Activated naive CD4-positive, alpha-beta T cell treated with anti-CD3 and anti-CD28 coated beads, Interleukin-2, amount 10 ng/mL, durations not matched to agents 7 days and 5 days (primary cell): ENCODE results near the gene IL17REL.

Experiments used
- CTCF ChIA-PET: fragments of 350-600 bp; sonication (Branson Sonifier 250); formaldehyde crosslinking; loops from one replicate; lab custom pipeline; 2021; ENCODE audit warnings: antibody characterized with exemption; lab: Charles Lee
- DNase-seq: peaks from one replicate; pipeline ENCODE4 v3.0.0-alpha.2; 2020
- H3K27ac Mint-ChIP-seq: one replicate; pipeline ENCODE4 v1.8.0; 2021; ENCODE audit warnings: mild to moderate bottlenecking, moderate library complexity, mixed read lengths
- H3K27me3 Mint-ChIP-seq: one replicate; pipeline ENCODE4 v1.8.0; 2021; ENCODE audit warnings: mild to moderate bottlenecking, mixed read lengths
- H3K36me3 Mint-ChIP-seq: one replicate; pipeline ENCODE4 v1.8.0; 2021; ENCODE audit warnings: mixed read lengths
- H3K4me1 Mint-ChIP-seq: one replicate; pipeline ENCODE4 v1.8.0; 2021; ENCODE audit warnings: mixed read lengths
- H3K4me3 Mint-ChIP-seq: one replicate; pipeline ENCODE4 v1.8.0; 2021; ENCODE audit warnings: mild to moderate bottlenecking, moderate library complexity, mixed read lengths
- H3K9me3 Mint-ChIP-seq: one replicate; pipeline ENCODE4 v1.8.0; 2021; ENCODE audit warnings: mixed read lengths

The IL17REL gene

DNA sequence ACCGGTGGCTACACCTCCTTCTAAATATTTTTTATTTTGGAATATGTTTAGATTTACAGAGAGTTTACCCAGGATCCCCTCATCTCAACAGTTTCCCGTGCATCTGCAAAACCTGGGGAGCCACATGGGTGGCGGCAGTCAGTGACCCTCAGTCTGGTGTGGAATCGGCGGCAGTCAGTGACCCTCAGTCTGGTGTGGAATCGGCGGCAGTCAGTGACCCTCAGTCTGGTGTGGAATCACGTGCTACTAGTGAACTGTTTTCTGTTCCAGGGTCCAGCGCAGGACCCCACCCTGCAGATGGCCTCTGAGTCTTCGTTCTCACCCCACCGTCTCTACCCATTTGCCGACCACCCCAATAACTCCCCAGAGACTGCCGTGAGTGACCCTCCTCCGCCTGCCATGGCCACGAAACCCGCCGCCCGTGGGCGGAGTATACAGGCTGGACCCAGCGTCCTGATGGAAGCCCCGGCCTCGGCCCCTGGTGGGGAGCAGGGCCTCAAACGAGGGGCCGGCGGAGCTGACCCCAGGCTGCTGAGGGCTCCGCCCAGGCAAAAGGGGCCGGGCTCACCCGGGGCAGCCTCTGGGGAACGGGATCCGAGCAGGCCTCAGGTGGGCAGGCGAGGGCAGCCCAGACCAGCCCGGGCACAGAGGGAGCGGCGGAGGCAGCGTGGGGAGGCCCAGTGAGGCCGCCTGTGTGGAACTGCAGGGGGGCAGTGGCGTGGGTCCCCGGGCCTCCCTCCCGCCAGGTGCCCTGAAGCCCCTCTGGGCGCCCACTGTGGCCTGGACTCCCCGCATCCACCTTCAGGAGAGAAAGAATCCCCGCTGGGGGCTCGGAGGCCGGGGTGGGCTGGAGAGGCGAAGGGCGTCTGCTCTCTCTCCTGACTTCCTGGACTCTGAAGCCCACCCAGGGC lies 2.5 kb downstream of the IL17REL start:
- Mint-ChIP-seq H3K27me3 (peaks cover 67% of the 10 kb centered on the region), H3K9me3 (no peaks in the 10 kb centered on the region), H3K4me3 (no peak overlapping the region), H3K4me1 (peaks cover 10% of the 10 kb centered on the region), H3K27ac (no peak overlapping the region), H3K36me3 (no peaks in the 10 kb centered on the region)
- DNase-seq: no peak
- CTCF ChIA-PET: interaction anchor here (0.6 kb wide), 1 partner anchor 57 kb away, joined by 4 read pairs; no protein-coding TSS in a partner anchor

- H3K4me1 Mint-ChIP-seq: peaks cover 10% of the 10 kb centered on the region
- no peak overlapping the region for H3K27ac Mint-ChIP-seq
- no peak overlapping the region for H3K4me3 Mint-ChIP-seq
- H3K36me3 Mint-ChIP-seq: no peaks in the 10 kb centered on the region
- peaks cover 63% of the 10 kb centered on the region for H3K27me3 Mint-ChIP-seq
- CTCF ChIA-PET: no interaction called here
- no peaks in the 10 kb centered on the region for H3K9me3 Mint-ChIP-seq
- no peak for DNase-seq
Observed at GRCh38 chr22:50009251-50009650, 3.3 kb downstream of the IL17REL start.

- no peaks in the 10 kb centered on the region for H3K36me3 Mint-ChIP-seq
- no peaks in the 10 kb centered on the region for H3K9me3 Mint-ChIP-seq
- no peak overlapping the region for H3K4me3 Mint-ChIP-seq
- no peak for DNase-seq
- peaks cover 10% of the 10 kb centered on the region for H3K4me1 Mint-ChIP-seq
- no peak overlapping the region for H3K27ac Mint-ChIP-seq
- H3K27me3 Mint-ChIP-seq: peaks cover 55% of the 10 kb centered on the region
- CTCF ChIA-PET: no interaction called here
Observed at GRCh38 chr22:50008151-50009040, 4.2 kb downstream of the IL17REL start.

DNA sequence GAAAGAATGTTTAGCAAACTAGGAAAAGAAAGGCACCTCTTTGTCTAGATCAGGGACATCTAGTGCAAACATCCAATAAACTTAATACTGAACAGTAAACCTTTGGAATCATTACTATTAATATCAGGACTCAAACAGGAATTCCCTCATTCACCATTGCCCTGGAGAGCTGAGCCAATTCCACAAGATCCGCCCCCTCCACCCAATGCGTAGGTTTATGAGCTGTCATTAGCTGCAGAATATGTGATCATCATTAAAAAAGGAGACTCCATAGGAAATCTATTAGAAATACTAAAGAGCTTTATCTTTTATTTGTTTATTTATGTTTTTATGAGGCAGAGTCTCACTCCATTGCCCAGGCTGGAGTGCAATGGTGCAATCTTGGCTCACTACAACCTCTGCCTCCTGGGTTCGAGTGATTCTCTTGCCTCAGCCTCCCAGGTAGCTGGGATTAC lies 5.5 kb downstream of the IL17REL start:
- CTCF ChIA-PET: no interaction called here
- no peak overlapping the region for H3K27ac Mint-ChIP-seq
- no peaks in the 10 kb centered on the region for H3K36me3 Mint-ChIP-seq
- H3K4me3 Mint-ChIP-seq: no peak overlapping the region
- H3K9me3 Mint-ChIP-seq: no peaks in the 10 kb centered on the region
- peaks cover 10% of the 10 kb centered on the region for H3K4me1 Mint-ChIP-seq
- no peak for DNase-seq
- H3K27me3 Mint-ChIP-seq: peaks cover 50% of the 10 kb centered on the region

DNA sequence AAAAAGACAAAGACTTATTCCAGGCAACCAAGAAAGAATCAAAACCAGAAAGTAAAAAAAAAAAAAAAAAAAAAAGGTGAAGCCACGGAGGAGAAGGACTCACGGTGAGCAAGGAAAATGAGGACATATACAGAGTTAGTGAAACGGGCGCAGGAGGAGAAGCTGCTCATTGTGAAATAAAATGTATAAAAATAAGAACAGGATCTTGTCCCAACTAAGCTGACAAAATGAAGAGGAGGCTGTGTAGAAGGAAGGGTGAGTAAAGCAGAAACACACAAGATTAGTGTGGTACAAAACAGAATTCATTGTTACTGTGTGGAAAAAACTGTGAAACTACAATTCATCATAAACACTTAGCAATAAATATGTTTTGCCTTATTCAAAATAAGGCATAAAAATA lies 7.6 kb downstream of the IL17REL start:
- no peaks in the 10 kb centered on the region for H3K36me3 Mint-ChIP-seq
- H3K27me3 Mint-ChIP-seq: peaks cover 48% of the 10 kb centered on the region
- H3K9me3 Mint-ChIP-seq: no peaks in the 10 kb centered on the region
- no peak overlapping the region for H3K27ac Mint-ChIP-seq
- no peak for DNase-seq
- CTCF ChIA-PET: interaction anchor here (0.9 to 1.7 kb wide), 2 partner anchors 11 to 26 kb away, joined by 3 to 5 read pairs; no protein-coding TSS in a partner anchor
- H3K4me3 Mint-ChIP-seq: no peak overlapping the region
- H3K4me1 Mint-ChIP-seq: no peaks in the 10 kb centered on the region

DNA sequence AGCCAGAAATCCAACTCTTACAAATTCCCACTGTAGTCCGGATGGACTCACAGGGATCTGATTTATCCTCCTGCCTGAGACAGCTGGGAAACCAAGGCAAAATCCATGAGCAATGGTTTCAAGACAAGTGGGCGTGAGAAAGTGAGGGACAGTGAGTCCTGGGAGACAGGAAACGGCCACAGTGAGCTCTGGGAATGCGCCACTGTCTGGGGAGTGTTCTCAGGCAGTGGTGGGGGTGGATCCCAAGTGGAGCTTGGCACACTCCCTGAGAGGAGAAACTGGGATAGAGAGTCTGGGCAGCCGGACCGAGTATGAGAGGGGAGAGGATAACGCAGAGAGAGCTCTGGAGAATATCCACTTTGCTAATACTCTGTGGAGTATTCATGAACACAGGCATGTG lies 9.8 kb downstream of the IL17REL start:
- CTCF ChIA-PET: no interaction called here
- no peak overlapping the region for H3K27ac Mint-ChIP-seq
- H3K36me3 Mint-ChIP-seq: no peaks in the 10 kb centered on the region
- H3K27me3 Mint-ChIP-seq: peaks cover 33% of the 10 kb centered on the region
- H3K9me3 Mint-ChIP-seq: peaks cover 4% of the 10 kb centered on the region
- no peak for DNase-seq
- no peak overlapping the region for H3K4me3 Mint-ChIP-seq
- H3K4me1 Mint-ChIP-seq: peaks cover 5% of the 10 kb centered on the region

- DNase-seq: no peak
- Mint-ChIP-seq H3K36me3 (no peaks in the 10 kb centered on the region), H3K4me3 (no peak overlapping the region), H3K9me3 (peaks cover 4% of the 10 kb centered on the region), H3K4me1 (peaks cover 7% of the 10 kb centered on the region), H3K27ac (no peak overlapping the region), H3K27me3 (peaks cover 33% of the 10 kb centered on the region)
- CTCF ChIA-PET: interaction anchor here (1.1 kb wide), 1 partner anchor 12 kb away, joined by 3 read pairs; no protein-coding TSS in a partner anchor
Observed at GRCh38 chr22:50001388-50002231, 11.0 kb downstream of the IL17REL start.

DNA sequence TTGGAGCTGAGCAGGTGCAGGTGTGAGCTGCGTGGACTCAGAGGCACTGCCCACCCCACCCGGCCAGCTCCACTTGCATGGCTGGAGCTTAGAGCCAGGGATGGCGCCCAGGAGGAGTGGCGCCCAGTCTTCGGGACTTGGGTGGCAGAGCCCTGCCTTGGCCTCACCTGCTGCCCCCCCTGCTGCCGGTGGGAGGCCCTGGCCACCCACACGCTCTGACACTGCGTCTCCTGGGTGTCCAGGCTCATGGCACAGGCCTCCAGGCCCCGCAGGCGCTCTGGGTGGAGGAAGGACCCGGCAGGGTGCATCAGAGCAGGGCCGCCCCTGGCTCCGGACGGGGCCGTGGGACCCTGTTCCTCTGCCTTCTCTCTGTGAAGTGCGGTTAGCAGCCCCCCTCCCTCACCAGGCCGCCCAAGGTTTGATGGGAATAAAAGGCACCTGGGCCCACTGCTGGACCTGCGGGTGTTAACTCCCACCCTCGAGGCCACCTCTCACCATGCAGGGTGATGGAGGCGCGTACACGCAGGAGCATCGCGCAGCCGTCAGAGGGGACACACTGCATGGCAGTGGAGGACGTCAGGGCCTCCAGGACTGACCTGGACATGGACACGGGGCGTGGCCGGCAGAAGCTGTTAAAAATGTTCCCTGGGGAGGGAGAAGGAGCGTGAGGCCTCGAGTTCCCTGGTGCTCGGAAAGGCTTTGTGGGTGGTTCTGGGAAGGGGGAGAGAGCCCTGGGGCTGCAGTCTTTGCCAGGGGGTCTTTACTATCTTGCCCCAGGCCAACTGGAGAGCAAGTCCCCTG lies 11.8 kb downstream of the IL17REL start:
- peaks cover 4% of the 10 kb centered on the region for H3K9me3 Mint-ChIP-seq
- H3K27ac Mint-ChIP-seq: no peak overlapping the region
- peaks cover 7% of the 10 kb centered on the region for H3K4me1 Mint-ChIP-seq
- no peak for DNase-seq
- H3K36me3 Mint-ChIP-seq: no peaks in the 10 kb centered on the region
- peaks cover 33% of the 10 kb centered on the region for H3K27me3 Mint-ChIP-seq
- CTCF ChIA-PET: interaction anchor here (1.1 kb wide), 1 partner anchor 13 kb away, joined by 3 read pairs; no protein-coding TSS in a partner anchor
- H3K4me3 Mint-ChIP-seq: no peak overlapping the region

DNA sequence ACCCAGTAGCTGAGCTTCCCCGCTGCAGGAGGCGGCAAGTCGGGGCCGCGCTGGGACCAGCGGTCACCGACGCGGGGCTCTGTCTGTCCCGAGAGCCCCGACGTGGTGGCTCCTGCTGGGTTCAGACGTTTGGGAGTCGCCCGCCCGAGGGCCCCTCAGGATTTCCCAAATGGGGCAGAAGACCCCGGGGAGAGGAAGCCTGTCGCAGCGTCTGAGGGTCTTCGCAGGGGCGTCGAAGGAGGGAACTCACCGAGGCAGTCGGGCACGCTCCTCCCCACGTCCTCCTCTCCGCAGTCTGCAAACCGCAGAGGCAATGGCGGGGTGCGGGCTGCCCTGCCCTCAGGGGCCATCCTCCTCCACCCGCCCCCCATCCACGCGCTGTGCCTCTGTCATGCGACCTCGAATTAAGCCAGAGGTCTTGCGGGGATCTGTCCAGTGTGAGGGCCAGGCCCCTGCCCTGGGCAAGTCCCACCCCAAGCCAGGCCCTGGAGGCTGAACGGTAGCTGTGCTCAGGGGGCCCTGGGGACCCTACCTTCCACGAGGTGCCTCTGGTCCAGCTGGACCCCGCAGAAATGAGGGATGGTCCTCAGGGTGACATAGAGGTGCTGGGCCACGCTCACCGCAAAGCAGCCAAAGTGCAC lies 12.5 kb downstream of the IL17REL start:
- Mint-ChIP-seq H3K4me3 (no peak overlapping the region), H3K27me3 (peaks cover 29% of the 10 kb centered on the region), H3K4me1 (peaks cover 7% of the 10 kb centered on the region), H3K9me3 (peaks cover 4% of the 10 kb centered on the region), H3K27ac (no peak overlapping the region), H3K36me3 (no peaks in the 10 kb centered on the region)
- DNase-seq: no peak
- CTCF ChIA-PET: no interaction called here

DNA sequence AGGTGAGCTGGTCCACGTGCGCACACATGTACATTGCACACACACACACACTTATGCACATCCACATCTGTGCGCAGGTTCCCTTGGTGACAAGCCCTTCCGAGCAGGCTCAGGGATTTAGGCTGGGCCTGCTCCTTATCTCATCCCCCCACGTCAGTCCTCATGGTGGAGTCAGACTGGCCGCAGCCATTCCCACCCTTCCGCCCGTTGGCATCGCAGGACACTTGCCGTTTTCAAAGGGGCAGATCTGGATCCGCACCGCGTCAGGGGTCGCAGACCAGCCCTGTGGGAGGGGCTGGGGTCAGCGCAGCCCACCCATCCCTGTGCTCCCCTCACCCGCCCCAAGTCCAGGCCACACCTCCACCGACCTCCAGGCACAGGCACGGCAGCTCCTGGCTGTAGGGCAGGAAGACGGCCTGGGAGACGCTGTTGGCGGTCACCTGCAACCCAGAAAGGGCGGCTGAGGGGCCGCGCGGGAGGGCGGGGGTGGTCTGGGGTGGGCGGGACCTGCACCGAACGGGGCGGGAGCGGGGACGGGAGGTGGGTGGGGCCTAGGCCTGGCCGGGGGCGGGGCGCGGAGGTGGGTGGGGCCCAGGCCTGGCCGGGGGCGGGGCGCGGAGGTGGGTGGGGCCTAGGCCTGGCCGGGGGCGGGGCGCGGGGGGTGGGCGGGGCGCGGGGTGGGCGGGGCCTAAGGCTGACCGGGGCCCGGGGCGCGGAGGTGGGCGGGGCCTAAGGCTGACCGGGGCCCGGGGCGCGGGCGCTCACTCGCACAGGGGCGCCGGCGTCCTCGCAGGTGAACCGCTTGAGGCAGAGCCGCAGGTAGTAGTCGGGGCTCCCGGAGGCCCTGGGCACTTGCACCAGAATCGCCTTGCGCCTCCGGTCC lies 13.3 kb downstream of the IL17REL start:
- H3K36me3 Mint-ChIP-seq: no peaks in the 10 kb centered on the region
- DNase-seq: no peak
- peaks cover 7% of the 10 kb centered on the region for H3K4me1 Mint-ChIP-seq
- CTCF ChIA-PET: no interaction called here
- no peak overlapping the region for H3K27ac Mint-ChIP-seq
- H3K9me3 Mint-ChIP-seq: peaks cover 4% of the 10 kb centered on the region
- peaks cover 28% of the 10 kb centered on the region for H3K27me3 Mint-ChIP-seq
- no peak overlapping the region for H3K4me3 Mint-ChIP-seq

GRCh38 chr22:49998718-49999062 lies 13.9 kb downstream of the IL17REL start:
- H3K9me3 Mint-ChIP-seq: peaks cover 4% of the 10 kb centered on the region
- peaks cover 7% of the 10 kb centered on the region for H3K4me1 Mint-ChIP-seq
- H3K27ac Mint-ChIP-seq: no peak overlapping the region
- H3K36me3 Mint-ChIP-seq: no peaks in the 10 kb centered on the region
- CTCF ChIA-PET: no interaction called here
- no peak overlapping the region for H3K4me3 Mint-ChIP-seq
- DNase-seq: no peak
- H3K27me3 Mint-ChIP-seq: peaks cover 28% of the 10 kb centered on the region
